GM12878 (cell line): Measurements from ENCODE around the gene NUP50.

Experiments used
- CEBPB ChIP-seq, 2 experiments: fragments of 150-350 bp in 1 of 2; IDR thresholded peaks; 2 replicates each; pipeline ENCODE4 v1.6.1; 2012 to 2014; ENCODE audit warnings: low read depth in 2 of 2, low read length in 2 of 2, borderline replicate concordance in 1 of 2, inconsistent platforms in 1 of 2
- DPF2 ChIP-seq: fragments of 450-650 bp; IDR thresholded peaks from 2 replicates; pipeline ENCODE4 v1.6.1; 2017; ENCODE audit warnings: mild to moderate bottlenecking
- IRF3 ChIP-seq: fragments of 450-650 bp; IDR thresholded peaks from 2 replicates; pipeline ENCODE4 v1.6.1; 2014; ENCODE audit warnings: mild to moderate bottlenecking
- JUND ChIP-seq: IDR thresholded peaks from 2 replicates; pipeline ENCODE4 v1.6.1; 2012; ENCODE audit warnings: low read depth, mild to moderate bottlenecking, low read length, improper control_type of control experiment, moderate library complexity
- NR2F1 ChIP-seq: fragments of 450-650 bp; conservative IDR thresholded peaks from 2 replicates; pipeline ENCODE4 v1.6.1; 2017; ENCODE audit warnings: mild to moderate bottlenecking
- POLR2A ChIP-seq: IDR thresholded peaks from 2 replicates; pipeline ENCODE4 v1.6.1; 2011; ENCODE audit warnings: low read depth, mild to moderate bottlenecking, low read length
- POLR2AphosphoS5 ChIP-seq: IDR thresholded peaks from 2 replicates; pipeline ENCODE4 v1.6.1; 2011; ENCODE audit warnings: mild to moderate bottlenecking, low read length, inconsistent platforms
- SMARCA5 ChIP-seq: fragments of 450-650 bp; IDR thresholded peaks from 2 replicates; pipeline ENCODE4 v1.6.1; 2017; ENCODE audit warnings: mild to moderate bottlenecking
- TF ChIP-seq, protein P1 (sequence below), 3 experiments: IDR thresholded peaks in 2 of 3; conservative IDR thresholded peaks in 1 of 3; 2 replicates each; pipeline ENCODE4 v1.5.1; 2011; ENCODE audit warnings: low read depth in 3 of 3, low read length in 3 of 3, mild to moderate bottlenecking in 3 of 3, control low read depth in 2 of 3, moderate library complexity in 2 of 3, inconsistent platforms in 1 of 3, mixed read lengths in 1 of 3; ENCODE audit not compliant: control insufficient read depth in 2 of 3, insufficient read depth in 1 of 3; ENCODE audit errors: extremely low read depth in 1 of 3
- TF ChIP-seq, protein P2 (sequence below): IDR thresholded peaks from 2 replicates; pipeline ENCODE4 v1.6.1; 2012; ENCODE audit warnings: low read depth, low read length, improper control_type of control experiment
- TF ChIP-seq, protein P3 (sequence below): IDR thresholded peaks from 2 replicates; pipeline ENCODE4 v1.6.1; 2011; ENCODE audit warnings: mild to moderate bottlenecking, low read depth, low read length, moderate library complexity; ENCODE audit not compliant: insufficient replicate concordance

DNA sequence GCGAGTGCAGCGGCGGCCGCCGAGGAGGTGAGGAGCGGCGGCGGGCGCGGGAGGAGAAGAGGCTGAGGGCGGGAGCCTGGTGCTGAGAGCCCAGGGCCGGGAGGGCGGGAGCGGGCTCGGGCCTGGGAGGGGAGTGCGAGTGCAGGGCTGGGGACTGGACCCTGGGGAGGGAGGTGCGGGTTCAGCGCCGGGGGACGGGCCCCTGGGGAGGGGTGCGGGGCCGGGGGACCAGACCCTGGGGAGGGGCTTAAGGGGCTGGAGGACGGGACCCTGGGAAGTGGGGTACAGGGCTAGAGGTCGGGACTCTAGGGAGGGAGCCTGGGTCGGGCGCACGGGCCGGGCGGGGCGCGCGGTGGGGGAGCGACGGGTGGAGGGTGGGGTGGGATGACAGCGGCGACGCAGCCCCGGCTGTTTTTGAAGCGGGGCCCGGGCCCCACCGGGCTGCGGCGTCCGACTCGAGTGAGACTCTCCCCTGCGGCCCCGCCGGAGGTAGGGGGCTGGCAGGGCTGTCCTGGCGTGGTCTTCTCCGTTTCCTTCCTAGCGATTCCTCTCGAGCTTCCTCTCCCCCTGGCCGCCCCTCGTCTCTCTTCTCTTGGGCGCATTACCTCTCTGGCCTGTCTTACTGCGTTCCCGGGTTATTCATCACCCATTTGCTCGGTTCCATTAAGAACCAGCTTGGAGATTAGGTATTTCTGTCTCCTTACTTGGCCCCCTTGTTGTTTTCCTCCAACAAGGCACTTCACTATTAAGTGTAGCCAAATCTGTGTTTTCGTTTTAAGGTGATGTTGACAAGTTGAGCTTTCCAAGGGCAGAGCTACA is 754 bp downstream of the NUP50 start:
- TF ChIP-seq CEBPB (IDR thresholded peaks at IDR 0.05; ENCODE audit: borderline replicate concordance in 1 of 2, low read depth in 2 of 2, low read length in 2 of 2) (no peak), IRF3 (no peak), DPF2 (0 out of 2 replicates have a peak, but pooled peaks have one; percentile 7), SMARCA5 (no peak), JUND (no peak), POLR2AphosphoS5 (no peak), POLR2A (no peak), NR2F1 (no peak)
- TF ChIP-seq, protein P1, sequence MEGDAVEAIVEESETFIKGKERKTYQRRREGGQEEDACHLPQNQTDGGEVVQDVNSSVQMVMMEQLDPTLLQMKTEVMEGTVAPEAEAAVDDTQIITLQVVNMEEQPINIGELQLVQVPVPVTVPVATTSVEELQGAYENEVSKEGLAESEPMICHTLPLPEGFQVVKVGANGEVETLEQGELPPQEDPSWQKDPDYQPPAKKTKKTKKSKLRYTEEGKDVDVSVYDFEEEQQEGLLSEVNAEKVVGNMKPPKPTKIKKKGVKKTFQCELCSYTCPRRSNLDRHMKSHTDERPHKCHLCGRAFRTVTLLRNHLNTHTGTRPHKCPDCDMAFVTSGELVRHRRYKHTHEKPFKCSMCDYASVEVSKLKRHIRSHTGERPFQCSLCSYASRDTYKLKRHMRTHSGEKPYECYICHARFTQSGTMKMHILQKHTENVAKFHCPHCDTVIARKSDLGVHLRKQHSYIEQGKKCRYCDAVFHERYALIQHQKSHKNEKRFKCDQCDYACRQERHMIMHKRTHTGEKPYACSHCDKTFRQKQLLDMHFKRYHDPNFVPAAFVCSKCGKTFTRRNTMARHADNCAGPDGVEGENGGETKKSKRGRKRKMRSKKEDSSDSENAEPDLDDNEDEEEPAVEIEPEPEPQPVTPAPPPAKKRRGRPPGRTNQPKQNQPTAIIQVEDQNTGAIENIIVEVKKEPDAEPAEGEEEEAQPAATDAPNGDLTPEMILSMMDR (IDR thresholded peaks at IDR 0.05 in 2 of 3, conservative IDR thresholded peaks at IDR 0.05 in 1 of 3; ENCODE audit: control insufficient read depth in 2 of 3, extremely low read depth in 1 of 3, insufficient read depth in 1 of 3, low read depth in 3 of 3, low read length in 3 of 3) = no peak
- TF ChIP-seq, protein P2, sequence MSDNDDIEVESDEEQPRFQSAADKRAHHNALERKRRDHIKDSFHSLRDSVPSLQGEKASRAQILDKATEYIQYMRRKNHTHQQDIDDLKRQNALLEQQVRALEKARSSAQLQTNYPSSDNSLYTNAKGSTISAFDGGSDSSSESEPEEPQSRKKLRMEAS = no peak
- TF ChIP-seq, protein P3, sequence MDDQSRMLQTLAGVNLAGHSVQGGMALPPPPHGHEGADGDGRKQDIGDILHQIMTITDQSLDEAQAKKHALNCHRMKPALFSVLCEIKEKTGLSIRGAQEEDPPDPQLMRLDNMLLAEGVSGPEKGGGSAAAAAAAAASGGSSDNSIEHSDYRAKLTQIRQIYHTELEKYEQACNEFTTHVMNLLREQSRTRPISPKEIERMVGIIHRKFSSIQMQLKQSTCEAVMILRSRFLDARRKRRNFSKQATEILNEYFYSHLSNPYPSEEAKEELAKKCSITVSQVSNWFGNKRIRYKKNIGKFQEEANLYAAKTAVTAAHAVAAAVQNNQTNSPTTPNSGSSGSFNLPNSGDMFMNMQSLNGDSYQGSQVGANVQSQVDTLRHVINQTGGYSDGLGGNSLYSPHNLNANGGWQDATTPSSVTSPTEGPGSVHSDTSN = no peak
